ENCODE data around the gene CUTA.
"Not testable (repeated sequence)": the region's sequence is repeated elsewhere in the genome, so short reads cannot be mapped to it uniquely, and the experiment has no call there.

CUTA gene

GRCh38 chr6:33373960-33374910 lies 43.7 kb downstream of the CUTA start:
- DNase-seq (ENCODE audit: extremely low read depth in 1 of 2, low read depth in 1 of 2): no peak

GRCh38 chr6:33372526-33373123 lies 45.3 kb downstream of the CUTA start:
- no peak for DNase-seq (ENCODE audit: extremely low read depth in 1 of 2, low read depth in 1 of 2)

- not testable (repeated sequence) for DNase-seq (ENCODE audit: extremely low read depth in 1 of 2, low read depth in 1 of 2)
These were observed 46.0 kb downstream of the CUTA start for GRCh38 chr6:33371901-33372300.

- DNase-seq (ENCODE audit: extremely low read depth in 1 of 2, low read depth in 1 of 2): not testable (repeated sequence)
These were observed 50.2 kb downstream of the CUTA start for GRCh38 chr6:33367715-33368025.

- DNase-seq (ENCODE audit: extremely low read depth in 1 of 2, low read depth in 1 of 2): no peak
These were observed 50.7 kb downstream of the CUTA start for GRCh38 chr6:33367009-33367714.

Measured in activated CD8-positive, alpha-beta memory T cell treated with anti-CD3 and anti-CD28 coated beads for 1 hour (primary cell).